GM21576 (cell line): ENCODE results near the gene HOXB13.

Experiments used
- ATAC-seq: cut with Tn5 transposase; IDR thresholded peaks from one replicate; pipeline ENCODE4 v1.9.1; 2021; ENCODE audit warnings: mild to moderate bottlenecking, moderate library complexity; ENCODE audit not compliant: unreplicated experiment

Gene HOXB13

DNA sequence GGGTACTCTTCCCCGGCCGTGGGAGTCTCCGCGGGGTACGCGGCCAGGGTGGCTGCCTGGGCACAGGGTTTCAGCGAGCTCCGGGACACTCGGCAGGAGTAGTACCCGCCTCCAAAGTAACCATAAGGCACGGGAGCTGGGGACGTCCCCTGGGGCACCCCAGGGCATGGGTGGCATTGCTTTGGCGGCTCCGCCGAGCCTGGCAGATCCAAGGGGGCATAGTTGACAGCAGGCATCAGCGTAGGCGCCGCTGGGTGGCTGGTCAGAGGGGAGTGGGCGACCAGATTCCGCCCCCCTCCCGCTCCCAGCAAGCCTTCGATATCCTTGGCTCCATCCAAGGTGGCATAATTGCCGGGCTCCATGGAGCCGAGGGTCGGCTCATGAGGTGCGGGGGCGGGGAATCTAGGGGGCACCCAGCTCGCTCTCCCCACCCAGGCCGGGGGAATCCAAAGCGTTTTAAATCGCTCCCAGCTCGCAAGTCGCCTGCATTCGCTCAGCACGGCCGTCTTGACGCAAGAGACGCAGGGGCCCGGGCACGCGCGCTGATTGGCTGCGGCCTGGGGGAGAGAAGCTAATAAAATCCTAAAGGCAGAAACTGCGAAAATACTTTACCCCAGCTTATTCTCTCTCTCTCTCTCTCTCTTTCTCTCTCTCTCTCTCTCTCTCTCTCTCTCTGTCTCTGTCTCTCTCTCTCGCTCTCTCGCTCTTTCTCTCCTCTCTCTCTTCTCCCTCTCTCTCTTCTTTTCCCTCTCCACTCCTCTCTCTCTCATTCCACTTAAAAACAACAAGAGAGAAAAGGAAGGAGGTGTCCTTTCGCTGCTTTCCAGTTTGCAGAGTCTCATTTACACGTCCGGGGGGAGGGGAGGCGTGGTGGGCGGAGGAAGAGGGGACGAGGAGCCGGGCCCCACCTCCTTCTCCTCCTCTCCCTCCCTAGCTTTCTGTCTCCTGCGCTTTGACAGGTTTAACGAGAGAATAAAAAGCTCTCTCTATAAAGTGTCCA, at the start of gene HOXB13:
Gene HOXB13 (minus strand): TSS at position 519 of the 1,000 bp plus-strand sequence. CDS start 157 bp downstream, at position 362.
- no peak for ATAC-seq

DNA sequence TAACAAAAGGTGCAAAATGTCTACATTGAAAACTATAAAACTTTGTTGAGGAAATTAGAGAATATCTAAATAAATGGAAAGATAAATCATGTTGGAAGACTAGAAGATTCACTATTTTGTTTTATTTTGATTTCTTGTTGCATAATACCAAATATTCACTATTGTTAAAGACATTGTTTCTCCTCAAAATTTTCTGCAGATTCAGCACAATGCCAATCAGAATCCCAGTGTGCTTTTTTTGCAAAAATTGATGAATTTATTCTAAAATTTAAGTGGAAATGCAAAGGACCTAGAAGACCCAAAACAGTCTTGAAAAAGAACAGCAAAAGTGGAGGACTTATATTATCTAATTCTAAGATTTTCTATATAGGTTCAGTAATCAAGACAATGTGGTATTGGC, 48.1 kb upstream of the HOXB13 start:
- ATAC-seq = no peak

DNA sequence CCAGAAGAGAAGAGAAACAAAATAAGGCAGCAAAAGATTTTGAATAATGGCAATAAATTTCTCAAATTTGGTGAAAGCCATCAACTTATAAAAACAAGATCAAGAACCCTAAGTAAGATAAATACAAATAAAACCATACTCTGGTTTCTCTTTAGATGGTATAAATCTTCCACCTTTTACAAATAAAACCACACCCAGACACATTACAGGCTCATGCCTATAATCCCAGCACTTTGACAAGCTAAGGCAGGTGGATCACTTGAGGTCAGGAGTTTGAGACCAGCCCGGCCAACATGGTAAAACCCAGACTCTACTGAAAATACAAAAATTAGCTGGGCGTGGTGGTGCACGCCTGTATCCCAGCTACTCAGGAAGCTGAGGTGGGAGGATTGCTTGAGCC, 44.7 kb upstream of the HOXB13 start:
- no peak for ATAC-seq

DNA sequence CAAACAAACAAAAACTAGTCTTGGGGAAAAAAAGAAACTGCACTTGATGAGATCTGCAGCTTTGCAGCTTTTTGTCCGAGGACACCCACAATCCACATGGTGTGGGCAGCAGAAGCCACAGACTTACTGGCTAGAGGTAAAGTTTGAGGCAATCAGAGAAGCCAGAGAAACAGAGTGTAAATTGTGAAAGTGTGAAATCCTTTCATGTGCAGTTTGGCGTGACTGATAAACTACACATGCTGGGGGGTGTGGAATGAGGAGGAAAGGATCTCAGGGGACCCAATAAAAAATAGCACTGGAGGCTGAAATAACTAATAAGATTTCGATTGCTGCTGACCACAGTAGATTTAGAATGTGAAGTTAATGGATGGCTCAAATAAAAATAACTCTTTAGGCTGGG, 42.4 kb upstream of the HOXB13 start:
- ATAC-seq = no peak

DNA sequence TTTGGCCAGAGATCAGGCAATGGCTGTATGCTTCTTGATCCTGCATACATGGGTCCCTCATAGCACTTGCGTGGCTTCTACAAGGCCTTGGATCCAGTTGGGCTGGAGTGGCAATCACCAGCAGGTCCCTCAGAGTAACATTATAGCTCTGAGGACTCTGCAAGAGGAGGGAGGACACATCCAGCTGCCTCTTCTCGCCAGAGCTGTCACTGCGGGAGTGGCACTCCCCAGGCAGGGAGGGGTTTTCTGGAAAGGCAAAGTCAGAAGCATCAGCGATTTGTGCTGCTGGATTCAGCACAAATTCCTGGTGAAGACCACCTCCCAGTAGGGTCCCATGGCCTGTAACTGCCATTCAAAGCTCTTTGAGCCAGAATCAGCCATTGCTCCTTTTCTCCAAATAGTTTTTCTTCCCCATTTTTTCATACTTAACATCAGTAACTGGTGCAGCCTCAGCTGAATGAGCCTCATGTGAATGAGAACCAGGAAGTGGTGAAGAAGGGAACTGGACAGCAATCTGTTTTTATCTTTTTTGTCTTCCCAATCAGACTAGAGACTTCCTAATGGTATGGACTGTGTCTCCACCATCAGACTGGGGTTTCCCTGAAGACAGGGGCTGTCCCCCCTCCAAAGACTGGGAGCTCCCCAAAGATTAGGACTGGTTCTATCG, 40.6 kb upstream of the HOXB13 start:
- ATAC-seq = no peak

DNA sequence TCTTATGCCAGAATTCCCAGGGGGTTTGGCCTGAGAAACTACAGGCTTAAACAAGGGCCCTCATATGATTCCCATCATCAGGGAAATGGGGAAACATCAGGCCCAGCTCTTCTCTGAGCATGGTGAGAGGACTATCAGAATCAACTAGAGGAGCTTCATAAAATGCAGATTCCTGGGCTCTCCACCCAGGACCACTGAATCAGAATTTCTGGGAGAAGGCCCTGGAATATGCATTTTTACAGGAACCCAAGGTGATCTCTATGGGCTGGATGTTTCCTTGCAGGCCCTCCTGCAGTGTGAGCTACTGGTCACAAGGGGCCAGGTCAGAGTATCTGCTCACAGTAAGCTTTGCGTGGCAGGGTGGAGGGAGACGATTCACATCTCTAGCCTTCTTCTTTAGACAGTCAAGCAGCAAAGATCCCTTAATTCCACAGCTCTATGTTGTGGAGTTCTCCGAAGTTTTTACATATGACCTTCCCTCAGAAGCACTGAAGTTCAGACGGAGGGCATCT, 38.8 kb upstream of the HOXB13 start:
- no peak for ATAC-seq

DNA sequence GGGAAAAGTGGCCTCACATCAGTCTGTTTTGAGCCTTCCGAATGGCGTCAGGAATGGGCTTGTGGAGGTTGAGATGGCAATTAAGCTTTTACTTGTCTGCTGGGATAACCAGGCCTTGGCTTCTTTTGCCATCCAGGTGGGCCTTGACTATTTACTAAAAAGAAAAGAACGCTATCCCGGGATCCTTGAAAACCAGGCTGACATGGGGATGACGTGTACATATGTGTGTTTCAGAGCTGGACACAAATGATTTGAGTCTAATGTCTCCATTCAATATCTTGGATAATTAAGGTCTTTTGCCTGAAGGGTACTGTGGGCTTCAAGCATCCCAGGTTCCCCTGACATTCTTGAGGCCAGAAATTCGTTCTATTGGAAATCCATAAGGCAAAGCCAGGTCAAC, 32.6 kb upstream of the HOXB13 start:
- ATAC-seq = no peak

DNA sequence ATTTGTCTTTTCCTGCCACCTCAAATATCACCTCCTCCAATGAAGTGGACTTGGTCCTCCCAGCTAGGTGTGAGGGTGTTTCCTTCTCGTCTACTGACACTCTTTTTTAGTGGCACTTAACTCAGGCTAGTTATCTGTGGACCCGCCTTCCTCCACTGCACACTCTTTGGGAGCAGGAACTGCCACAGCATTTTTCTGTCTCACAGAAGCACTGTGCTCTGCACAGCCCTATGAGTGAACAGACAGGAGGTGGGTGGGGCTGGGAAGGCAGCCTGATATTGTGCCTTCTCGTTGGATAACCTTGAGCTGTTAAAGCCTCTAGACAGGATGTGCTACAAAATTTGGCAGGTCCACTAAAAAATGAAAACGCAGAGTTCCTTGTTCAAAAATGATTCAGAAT, 31.9 kb upstream of the HOXB13 start:
- no peak for ATAC-seq

DNA sequence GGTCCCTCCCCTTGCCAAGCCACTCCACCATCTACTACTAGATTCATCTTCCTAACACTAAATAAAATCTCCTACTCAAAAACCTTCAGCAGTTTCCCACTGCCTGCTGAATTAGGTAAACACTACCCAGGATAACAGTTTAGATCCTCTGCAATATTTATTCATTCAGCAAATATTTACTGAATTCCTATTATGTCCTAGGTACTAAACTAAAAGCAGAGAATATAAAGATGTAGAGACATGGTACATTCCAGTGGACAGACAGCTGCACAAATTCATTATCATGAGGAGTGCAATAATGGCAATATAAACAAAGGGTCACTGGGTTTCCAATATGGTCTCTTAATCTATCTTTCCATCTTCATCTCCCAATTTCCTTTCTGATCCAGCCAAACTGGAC, 30.7 kb upstream of the HOXB13 start:
- ATAC-seq = no peak

DNA sequence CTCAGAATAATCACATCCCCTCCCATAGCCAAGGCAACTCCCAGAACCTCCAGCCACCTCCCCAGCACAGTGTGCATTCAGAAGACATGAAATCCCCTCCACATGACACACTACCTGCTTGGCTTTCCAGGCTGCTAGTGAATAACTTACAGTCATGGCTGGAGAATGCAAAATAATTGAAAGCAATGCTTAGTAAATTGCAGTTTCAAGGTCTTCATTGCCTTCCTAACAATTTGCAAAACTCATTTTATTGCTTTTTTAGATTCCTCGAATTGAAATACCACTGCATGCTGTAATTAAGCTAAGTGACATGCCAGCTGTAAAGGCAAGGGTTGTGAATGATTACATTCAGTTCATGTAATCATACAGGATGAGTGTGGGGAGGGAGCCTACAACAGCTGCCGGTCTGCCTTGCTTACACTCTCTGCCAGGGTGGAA, 29.0 kb upstream of the HOXB13 start:
- no peak for ATAC-seq

DNA sequence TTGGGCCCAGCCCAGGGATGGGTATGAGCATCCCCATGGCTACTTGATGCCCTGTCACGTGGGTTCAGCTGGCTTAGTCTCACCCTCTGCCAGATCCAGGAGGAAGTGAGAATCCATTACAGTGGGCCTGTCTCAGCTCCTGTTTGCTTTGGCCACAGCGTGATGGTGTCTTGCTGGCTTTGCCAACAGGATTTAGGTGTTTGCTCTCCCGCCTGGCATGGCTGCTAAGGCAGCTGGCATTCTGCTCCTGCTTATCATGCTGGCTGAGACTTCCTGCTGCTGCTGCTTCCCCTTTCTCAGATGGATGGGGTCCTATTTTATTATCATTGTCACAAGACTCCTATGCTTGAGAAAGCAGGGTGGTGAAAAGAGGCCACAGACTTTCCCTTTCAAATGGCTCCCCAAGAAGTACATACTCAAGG, 28.3 kb upstream of the HOXB13 start:
- no peak for ATAC-seq

DNA sequence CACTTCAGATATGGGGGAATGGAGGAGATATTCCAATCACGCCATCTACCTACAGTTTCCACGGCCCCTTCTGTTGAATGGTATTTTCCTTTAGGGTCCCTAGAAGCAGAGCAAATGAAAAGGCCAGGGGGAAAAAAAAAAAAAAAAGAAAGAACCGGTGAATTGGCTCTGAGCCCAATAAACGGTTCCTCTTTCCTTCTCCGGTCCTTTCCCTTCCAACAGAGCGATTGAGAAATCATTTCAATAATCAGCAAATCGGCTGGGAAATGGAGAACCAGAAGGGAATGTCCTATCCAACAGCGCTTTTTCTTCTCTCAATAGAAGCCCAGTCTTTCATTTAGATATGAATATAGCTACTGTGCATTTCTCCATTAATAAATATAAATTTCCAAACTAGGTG, 26.8 kb upstream of the HOXB13 start:
- ATAC-seq = no peak

DNA sequence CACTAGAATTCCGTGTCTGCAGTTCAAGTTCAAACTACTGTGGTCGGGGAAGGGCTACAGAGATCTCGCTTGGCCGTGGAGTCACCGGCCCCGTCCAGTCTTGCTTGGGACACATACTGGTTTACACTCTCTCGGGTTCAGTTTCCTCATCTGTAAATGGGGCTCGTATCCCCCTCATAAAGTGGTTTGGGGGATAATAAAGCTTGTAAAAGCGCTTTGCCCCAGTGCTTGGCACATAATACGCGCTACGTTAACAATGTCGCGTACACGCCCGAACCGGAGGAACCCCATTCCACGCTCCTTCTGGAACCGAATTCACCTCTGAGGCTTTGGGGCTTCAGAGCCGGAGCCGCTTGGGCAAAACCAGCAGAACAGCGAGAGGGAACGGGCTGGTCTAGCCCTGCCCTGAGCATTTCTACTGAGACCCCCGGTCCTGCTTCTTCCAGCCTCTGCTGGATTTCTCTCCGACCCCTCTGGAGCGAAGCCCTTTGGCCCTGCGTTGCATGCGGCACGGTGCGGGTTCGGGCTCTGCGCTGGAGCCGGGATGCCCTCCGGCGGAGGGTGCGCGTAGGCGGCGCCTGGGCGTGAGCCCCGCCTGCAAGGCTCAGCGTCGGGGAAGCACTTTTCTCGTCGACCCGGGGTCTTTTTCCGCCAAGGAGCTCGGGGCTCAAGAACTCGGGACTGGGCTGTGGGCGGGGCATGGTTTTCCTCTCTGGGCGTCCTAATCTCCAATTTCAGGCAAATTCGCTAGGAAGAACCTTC, 26.1 kb upstream of the HOXB13 start:
- ATAC-seq = no peak

DNA sequence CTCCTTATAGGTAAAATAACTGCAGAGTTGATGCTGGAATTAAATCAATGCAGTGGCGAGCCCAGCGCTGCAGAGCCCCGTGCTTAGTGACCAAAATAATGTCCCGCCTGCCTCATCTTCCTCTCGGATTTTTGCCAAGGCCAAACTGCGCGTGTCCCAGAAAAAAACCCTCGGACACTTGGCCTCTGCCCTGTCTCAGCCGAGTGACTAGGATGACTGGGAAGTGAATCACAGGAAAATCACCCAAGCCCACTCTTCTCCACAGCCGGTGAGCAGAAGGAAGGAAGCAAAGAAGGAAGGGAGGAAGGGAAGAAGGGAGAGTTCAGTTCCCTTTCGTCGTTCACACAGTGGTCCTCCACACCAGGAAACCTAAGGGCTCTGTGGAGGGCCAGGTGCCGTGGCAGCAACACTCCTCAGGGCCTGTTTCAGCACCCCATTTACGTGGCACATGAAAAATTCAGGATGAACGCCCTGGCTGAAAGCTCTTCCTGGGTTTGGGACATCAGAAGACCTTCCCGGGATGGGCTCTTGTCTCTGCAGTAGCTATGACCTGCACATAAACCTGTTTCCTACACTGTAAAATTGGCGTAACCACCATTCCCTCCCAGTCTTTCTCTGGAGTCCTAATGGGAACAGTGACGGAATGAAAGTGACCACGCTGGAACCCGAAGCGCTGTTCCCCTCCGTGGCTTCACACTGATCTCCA, 25.4 kb upstream of the HOXB13 start:
- no peak for ATAC-seq

DNA sequence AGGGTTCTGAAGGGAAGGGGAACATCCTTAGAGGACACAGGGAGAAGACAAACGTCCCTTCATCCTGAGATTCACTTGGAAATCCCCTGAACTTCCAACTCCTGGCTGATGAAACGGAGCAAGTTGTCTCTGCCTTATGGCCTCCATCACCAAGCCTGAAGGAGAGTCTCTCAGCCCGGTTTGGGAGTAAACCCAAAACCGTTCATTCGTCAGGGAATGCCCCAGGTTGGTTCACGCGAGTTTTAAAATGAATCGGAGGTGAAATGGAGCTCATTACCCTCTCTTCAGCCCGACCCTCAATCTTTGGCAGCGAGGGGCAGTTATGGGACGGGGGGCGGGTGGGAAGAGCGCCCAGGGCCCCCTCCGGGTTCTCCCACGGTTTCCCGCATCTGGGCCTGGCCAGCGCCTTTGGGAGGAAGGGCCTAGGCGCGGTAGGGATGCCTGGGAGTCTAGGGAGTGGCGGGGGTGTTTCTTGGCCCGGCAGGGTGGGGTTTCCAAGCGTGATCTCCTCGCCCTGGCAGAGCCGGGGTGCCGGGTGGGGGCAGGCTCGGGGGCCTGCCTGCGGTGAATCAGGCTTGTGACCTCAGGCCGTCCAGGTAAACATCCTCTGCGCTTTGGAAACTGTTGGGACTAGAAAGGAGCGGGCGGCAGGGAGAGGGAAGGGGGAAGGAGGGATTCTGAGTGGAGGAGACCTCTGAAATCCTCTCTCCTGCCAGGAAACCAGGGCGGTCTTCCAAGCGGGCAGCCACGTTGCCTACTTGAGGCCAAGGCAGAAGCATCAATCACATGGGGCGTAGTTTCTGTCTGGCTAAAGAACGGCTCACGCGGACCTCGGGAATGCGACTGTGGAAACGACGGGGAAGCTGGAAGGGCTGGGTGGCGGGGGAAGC, 24.1 kb upstream of the HOXB13 start:
- ATAC-seq = no peak

DNA sequence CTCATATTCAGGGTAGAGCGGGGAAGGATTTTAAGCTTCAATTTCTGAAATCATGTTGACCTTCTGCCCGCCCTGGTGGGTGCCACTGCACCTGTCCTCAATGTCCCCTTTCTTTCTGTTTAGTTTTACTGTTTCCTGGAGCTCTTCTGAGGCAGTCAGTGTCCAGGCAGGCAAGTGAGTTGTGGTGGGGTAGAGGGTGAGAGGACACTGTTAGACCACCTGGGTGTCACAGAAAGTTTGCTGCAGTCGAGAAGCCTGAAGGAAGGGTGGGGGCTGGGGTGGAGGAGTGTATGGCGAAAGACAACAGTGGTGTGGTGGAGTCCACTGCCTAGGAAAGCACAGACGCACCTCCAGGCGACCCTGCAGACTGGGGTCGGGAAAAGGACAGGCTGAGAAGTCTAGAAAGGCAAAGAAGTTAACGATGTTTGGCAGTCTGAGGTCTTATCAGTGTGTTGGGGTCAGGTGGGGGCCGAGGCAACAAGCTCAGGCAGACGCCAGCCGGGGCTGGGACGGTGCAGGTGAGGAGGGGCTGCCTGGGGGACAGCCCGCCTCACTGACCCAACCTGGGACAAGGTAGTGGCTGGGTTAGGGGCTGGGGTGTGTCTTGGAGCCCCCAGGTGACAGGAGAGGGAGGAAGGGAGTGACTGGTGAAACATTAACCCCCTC, 23.3 kb upstream of the HOXB13 start:
- ATAC-seq = no peak

DNA sequence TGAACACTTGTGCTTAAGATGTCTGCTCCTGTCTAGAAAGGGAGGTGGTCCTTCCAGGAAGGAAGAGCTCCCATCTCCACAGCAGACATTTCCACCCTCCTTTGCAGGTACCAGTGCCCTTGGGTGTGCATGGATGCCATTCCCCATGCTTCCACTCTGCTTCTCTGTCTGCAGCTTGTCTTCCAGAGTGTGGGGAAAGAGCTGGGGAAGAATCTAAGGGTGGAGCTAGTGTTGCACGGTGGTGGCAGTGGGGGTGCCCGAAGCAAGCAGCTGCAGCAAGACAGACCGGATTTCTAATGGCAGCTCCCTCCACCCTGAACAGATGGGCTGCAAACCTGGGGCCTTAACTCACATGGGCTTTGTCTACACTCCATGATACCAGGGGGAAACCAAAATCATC, 22.6 kb upstream of the HOXB13 start:
- no peak for ATAC-seq

DNA sequence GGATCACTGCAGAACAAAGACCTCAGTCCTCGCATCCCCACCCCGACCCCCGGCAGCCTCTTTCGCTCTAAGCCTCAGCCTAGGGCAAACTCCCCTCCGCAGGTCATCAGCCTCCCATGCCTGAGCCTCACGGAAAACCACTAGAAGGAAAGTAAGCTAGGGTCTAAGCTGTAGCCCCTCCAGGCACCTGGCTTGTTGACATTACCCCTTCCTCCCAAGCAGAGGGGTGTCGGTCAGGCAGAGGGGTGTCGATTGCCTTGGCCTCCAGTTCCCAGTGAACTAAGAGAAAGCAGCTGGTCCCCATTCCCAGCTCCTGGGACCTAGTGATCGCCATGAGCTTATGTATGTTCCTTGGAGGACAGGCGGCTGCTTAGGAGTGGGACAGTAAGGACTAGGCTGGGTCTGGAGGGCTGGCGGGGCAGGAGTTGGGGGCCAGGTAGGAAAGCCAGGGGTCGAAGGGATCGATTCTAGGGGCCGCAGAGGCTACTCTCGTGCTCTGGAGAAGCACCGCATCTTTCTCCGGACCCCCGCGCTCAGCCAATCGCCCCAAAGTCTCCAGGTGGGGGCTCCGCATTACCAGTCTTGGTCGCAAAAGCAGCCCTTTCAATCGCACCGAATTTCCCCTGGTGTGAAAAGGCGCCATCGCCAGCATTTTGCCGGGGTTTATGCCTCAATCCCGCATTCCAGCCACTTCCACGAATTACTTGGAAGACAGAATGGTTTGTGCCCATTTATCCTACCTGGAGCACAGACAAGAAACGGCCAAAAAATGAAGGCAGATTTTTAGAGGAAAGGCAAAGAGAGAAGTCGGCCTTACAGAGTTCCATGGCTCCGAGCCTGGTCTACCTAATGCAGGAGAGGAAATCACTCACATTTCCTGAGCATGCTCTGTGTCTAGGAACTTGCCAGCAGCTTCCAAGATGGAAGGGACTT, 21.3 kb upstream of the HOXB13 start:
- no peak for ATAC-seq
